Suprapubic skin (tissue), 4 donors: ENCODE data around the gene CNN3. TPM values are rescaled to one million over a fixed set of nuclear protein-coding genes. Genes with fewer than 3 reads are reported as not detected.

Experiments
- DNase-seq, 2 donors: peaks; one replicate each; pipeline ENCODE4 v3.0.0-alpha.2; 2019; ENCODE audit warnings: low spot score in 2 of 2
- H3K27ac ChIP-seq: fragments of 200-600 bp; sonication (generic); one replicate; pipeline ENCODE4 v1.5.1; 2019
- H3K27me3 ChIP-seq: fragments of 200-600 bp; sonication (generic); one replicate; pipeline ENCODE4 v1.5.1; 2019
- H3K36me3 ChIP-seq: fragments of 200-600 bp; sonication (generic); one replicate; pipeline ENCODE4 v1.5.1; 2019
- H3K4me1 ChIP-seq: fragments of 200-600 bp; sonication (generic); one replicate; pipeline ENCODE4 v1.5.1; 2019
- H3K4me3 ChIP-seq: fragments of 200-600 bp; sonication (generic); one replicate; pipeline ENCODE4 v1.5.1; 2019; ENCODE audit warnings: mild to moderate bottlenecking
- H3K9me3 ChIP-seq: fragments of 200-600 bp; sonication (generic); one replicate; pipeline ENCODE4 v1.5.1; 2019
- EP300 ChIP-seq: sonication (generic); formaldehyde crosslinking; IDR thresholded peaks from one replicate; pipeline ENCODE4 v1.6.1; 2017; ENCODE audit warnings: antibody characterized with exemption
- POLR2A ChIP-seq, 2 donors: fragments of 450-650 bp; IDR thresholded peaks; one replicate each; pipeline ENCODE4 v1.6.1; 2017; ENCODE audit warnings: antibody characterized with exemption in 2 of 2, mild to moderate bottlenecking in 2 of 2, moderate library complexity in 2 of 2
- POLR2AphosphoS5 ChIP-seq, 3 donors: sonication (generic); formaldehyde crosslinking; IDR thresholded peaks; one replicate each; pipeline ENCODE4 v1.6.1; 2017; ENCODE audit warnings: antibody characterized with exemption in 3 of 3
- WGBS: methylation state at CpG from one replicate; pipeline ENCODE4 v1.1.5; 2018; 5-methylcytosine and 5-hydroxymethylcytosine counted together
- total RNA-seq, 4 donors: library from RNA; depleted of rRNA; stranded (reverse); fragments of >200 nt; gene quantifications; one replicate each; pipeline ENCODE4 v1.1.0, GENCODE V29; 2016
- TF ChIP-seq, protein P1 (sequence below), 2 donors: fragments of 200-600 bp in 1 of 2; fragments of 450-650 bp in 1 of 2; sonication (generic) in 1 of 2; IDR thresholded peaks; one replicate each; pipeline ENCODE4 v1.5.1; 2016 to 2019; ENCODE audit warnings: antibody characterized with exemption in 2 of 2, mild to moderate bottlenecking in 1 of 2, moderate library complexity in 1 of 2

CNN3 gene
- total RNA-seq, 4 donors from 2014 or later = 52.3 to 73.7 (median 58.6) TPM

DNA sequence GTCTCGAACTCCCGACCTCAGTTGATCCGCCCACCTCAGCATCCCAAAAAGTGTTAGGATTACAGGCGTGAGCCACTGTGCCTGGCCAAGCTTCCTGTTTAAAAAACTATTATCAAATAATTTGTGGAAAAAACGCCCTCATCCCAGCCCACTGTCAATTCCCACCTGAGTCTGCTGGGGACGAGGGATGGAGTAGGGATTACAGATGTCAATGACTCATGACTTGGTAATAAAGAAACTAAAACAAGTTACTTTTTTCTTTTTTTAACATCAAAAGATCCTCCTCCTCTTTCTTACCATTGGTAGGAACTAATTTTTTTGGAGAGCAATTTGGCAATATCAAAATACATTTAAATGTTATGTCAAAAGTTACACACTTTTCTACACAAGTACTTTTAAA lies 9.7 kb downstream of the CNN3 start:
- Histone ChIP-seq H3K4me3 (no peak overlapping the region), H3K27ac (no peak overlapping the region), H3K9me3 (no peaks in the 10 kb centered on the region), H3K36me3 (no peaks in the 10 kb centered on the region), H3K4me1 (peaks cover 23% of the 10 kb centered on the region), H3K27me3 (no peaks in the 10 kb centered on the region)
- 84% methylated on average over 6 of the region's 6 CpGs for WGBS
- DNase-seq = no peak
- no peak for TF ChIP-seq EP300
- no peak for TF ChIP-seq POLR2AphosphoS5 (IDR thresholded peaks at IDR 0.05)
- TF ChIP-seq POLR2A (IDR thresholded peaks at IDR 0.05) = no peak
- TF ChIP-seq, protein P1, sequence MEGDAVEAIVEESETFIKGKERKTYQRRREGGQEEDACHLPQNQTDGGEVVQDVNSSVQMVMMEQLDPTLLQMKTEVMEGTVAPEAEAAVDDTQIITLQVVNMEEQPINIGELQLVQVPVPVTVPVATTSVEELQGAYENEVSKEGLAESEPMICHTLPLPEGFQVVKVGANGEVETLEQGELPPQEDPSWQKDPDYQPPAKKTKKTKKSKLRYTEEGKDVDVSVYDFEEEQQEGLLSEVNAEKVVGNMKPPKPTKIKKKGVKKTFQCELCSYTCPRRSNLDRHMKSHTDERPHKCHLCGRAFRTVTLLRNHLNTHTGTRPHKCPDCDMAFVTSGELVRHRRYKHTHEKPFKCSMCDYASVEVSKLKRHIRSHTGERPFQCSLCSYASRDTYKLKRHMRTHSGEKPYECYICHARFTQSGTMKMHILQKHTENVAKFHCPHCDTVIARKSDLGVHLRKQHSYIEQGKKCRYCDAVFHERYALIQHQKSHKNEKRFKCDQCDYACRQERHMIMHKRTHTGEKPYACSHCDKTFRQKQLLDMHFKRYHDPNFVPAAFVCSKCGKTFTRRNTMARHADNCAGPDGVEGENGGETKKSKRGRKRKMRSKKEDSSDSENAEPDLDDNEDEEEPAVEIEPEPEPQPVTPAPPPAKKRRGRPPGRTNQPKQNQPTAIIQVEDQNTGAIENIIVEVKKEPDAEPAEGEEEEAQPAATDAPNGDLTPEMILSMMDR (IDR thresholded peaks at IDR 0.05) = no peak

DNA sequence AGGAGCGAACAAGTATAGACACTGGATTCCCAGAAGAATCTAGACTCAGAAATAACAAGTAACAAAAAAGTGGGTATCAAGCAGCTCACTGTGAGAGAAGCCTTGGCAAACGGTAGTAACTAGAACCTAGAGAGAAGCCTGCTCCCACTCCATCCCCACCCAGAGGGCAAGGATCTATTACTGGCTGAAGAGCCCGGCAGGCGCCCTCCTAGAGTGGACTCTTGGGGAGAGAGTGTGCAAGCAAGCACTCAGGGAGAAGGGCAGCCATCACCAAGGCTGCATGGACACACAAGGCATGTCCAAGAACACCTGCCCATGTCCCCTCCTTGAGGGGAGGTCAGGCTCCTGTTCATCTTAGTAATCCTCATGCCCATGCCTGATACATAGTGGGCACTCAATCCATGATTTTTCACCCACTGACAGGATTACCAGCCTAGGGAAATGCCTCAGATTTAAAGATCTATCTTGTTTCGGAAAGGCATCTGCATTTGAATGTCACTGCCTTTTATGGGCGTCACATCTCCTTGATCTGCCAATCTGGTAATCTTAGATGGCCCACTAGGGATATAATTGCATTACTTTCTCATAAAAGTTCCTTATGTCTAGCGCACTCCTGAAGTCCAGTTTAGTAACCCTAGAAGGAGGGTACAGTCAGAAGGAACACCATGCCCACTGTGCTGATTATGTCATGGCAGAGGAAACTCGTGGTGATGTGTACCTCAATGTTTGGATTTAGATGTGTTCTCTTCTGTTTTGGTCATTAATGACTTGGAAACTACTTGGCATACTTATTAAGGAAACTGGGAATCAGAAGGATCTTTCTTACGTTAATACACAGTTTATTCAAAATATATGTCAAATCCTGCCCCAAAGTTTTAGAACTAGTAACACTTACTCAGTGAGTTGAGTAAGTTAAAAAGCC lies 14.4 kb downstream of the CNN3 start:
- H3K4me3 ChIP-seq = no peak overlapping the region
- 63% methylated on average over 9 of the region's 9 CpGs for WGBS
- H3K27me3 ChIP-seq = no peaks in the 10 kb centered on the region
- H3K4me1 ChIP-seq = no peaks in the 10 kb centered on the region
- TF ChIP-seq POLR2AphosphoS5 (IDR thresholded peaks at IDR 0.05) = no peak
- no peak for TF ChIP-seq EP300
- TF ChIP-seq POLR2A (IDR thresholded peaks at IDR 0.05) = no peak
- TF ChIP-seq, protein P1 (IDR thresholded peaks at IDR 0.05) = no peak
- no peaks in the 10 kb centered on the region for H3K9me3 ChIP-seq
- DNase-seq = no peak
- H3K36me3 ChIP-seq = no peaks in the 10 kb centered on the region
- no peak overlapping the region for H3K27ac ChIP-seq

DNA sequence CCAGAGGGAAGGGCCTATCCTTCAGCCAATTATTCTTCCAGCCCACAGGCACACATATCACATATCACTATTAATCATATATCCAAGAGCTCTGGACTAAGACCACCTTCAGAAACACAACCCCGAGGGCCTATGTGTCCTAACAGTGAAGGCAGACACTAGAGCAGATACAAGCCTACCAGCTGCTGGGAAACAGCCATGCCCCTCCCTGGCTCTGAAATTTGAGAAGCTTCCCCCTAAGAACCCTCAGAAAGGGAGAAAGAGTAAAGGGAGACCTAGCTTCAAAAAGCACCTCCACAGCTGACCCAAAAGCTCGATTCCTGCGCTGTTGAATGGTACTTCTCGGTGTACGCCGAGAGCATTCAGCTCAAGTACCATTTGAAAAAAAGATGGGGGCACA lies 17.4 kb downstream of the CNN3 start:
- Histone ChIP-seq H3K9me3 (no peaks in the 10 kb centered on the region), H3K4me3 (no peak overlapping the region), H3K36me3 (no peaks in the 10 kb centered on the region), H3K27ac (no peak overlapping the region), H3K27me3 (no peaks in the 10 kb centered on the region), H3K4me1 (peaks cover 6% of the 10 kb centered on the region)
- DNase-seq = no peak
- WGBS = 81% methylated on average over 6 of the region's 6 CpGs
- TF ChIP-seq POLR2A (IDR thresholded peaks at IDR 0.05) (no peak), EP300 (no peak), POLR2AphosphoS5 (IDR thresholded peaks at IDR 0.05) (no peak)
- TF ChIP-seq, protein P1 (IDR thresholded peaks at IDR 0.05) = no peak

DNA sequence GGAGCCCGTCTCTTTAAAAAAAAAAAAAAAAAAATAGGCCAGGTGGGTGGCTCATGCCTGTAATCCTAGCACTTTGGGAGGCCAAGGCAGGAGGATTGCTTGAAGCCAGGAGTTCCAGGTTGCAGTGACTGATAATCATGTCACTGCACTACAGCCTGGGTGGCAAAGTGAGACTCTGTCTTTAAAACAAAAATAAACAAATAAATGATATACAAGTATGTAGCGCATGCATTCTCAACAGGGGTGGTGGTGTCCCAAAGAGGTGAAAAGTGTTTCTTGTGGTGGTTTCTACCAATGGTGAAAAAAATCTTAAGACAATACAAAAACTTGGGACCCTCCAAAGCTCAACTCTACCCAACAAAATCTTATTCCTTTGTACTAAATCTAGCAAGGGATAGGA lies 17.9 kb downstream of the CNN3 start:
- Histone ChIP-seq H3K4me3 (no peak overlapping the region), H3K4me1 (peaks cover 6% of the 10 kb centered on the region), H3K36me3 (no peaks in the 10 kb centered on the region), H3K27me3 (no peaks in the 10 kb centered on the region), H3K9me3 (no peaks in the 10 kb centered on the region), H3K27ac (no peak overlapping the region)
- TF ChIP-seq POLR2A (IDR thresholded peaks at IDR 0.05) (no peak), POLR2AphosphoS5 (IDR thresholded peaks at IDR 0.05) (no peak), EP300 (no peak)
- TF ChIP-seq, protein P1 (IDR thresholded peaks at IDR 0.05) = no peak
- no peak for DNase-seq
- WGBS = 95% methylated on average over 2 of the region's 2 CpGs

DNA sequence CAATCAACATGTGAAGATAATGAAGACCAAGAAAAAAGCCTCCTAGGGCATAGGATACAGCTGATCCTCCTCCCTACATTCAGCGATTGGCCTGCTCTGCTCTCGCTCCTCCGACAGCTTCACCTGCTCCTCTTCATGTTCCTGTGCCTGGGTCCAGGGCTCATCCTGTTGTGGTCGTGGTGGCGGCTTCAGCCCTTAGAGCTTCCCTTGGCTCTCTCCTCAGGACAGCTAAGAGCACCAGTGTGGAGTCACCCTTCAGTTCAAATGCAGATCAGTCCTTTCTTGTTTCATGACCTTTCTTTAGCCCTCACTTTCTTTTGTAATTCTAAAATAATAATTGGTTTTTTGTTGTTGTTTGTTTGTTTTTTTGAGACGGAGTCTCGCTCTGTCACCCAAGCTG lies 18.7 kb downstream of the CNN3 start:
- no peak for DNase-seq
- no peaks in the 10 kb centered on the region for H3K9me3 ChIP-seq
- H3K27ac ChIP-seq = no peak overlapping the region
- WGBS = 90% methylated on average over 7 of the region's 7 CpGs
- no peaks in the 10 kb centered on the region for H3K27me3 ChIP-seq
- H3K4me3 ChIP-seq = no peak overlapping the region
- TF ChIP-seq, protein P1 (IDR thresholded peaks at IDR 0.05) = no peak
- no peaks in the 10 kb centered on the region for H3K36me3 ChIP-seq
- H3K4me1 ChIP-seq = peaks cover 6% of the 10 kb centered on the region
